HG02623 (cell line): ENCODE results near the gene TNS1.

Source experiments
- ATAC-seq: cut with Tn5 transposase; IDR thresholded peaks from one replicate; pipeline ENCODE4 v1.9.1; 2021; ENCODE audit warnings: moderate library complexity; ENCODE audit not compliant: unreplicated experiment

Gene TNS1

GRCh38 chr2:217803653-217803960, 199.2 kb downstream of the TNS1 start:
- ATAC-seq = no peak

DNA sequence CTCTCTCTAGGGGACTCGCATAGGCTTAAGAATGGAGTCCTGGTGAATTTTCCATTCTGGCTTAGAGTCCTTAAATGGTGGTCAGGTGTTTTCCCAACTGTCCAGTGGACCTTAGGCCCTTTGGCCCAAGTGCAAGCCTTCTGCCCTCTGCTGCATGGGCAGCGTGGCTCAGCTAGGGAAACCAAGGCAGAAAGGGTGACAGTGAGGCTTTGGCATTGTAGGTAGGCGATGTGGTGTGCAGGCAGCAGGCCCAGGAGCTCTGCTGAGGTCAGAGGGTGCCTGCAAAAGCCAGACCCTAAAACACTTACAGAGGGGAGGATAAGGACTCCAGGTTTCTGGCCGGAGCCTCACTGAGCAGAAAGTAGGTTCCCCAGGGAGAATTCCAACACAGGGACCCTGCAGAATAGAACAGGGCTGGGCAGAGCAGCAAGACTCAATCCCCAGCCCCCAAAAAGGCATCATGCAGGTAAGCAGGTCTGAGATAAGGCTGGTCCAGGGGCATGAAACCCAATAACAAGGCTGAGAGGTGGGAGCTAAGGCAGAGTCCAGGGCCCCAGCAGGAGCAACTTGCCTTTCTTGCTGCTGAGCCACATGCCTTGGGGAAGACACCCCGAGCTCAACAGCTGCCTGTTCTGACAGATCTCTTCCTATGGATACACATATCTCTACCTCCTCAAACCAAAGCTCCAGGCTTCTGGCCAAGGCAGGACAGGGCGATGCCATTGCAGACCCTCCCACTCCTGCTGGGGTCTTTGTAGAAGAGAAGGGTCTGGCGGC, 199.7 kb downstream of the TNS1 start:
- no peak for ATAC-seq

- no peak for ATAC-seq
Observed at GRCh38 chr2:217802266-217802665, 200.5 kb downstream of the TNS1 start.

DNA sequence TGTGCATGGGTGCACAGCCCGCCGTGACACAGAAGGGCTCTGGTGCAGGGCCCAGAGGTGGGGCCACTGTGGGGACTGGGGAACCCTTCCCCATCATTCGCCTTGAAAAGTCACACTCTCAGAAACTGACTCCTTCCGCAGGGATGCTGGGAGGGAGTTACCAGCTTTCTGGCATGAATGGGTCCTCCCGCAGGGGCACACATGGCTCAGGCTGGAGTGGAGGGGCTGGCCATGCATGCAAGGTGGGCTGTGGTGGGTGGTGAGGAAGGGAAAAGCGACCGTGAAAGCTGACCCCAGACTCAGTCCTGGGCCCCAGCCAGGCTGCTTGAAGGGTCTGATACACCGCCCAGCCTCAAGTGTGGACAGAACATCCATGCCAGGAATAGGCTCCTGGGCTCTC, 201.1 kb downstream of the TNS1 start:
- ATAC-seq = no peak

- ATAC-seq = no peak
Observed at GRCh38 chr2:217801115-217801531, 201.7 kb downstream of the TNS1 start.

GRCh38 chr2:217800433-217801114, 202.2 kb downstream of the TNS1 start:
- ATAC-seq = no peak

GRCh38 chr2:217799563-217800432, 203.0 kb downstream of the TNS1 start:
- ATAC-seq = no peak

DNA sequence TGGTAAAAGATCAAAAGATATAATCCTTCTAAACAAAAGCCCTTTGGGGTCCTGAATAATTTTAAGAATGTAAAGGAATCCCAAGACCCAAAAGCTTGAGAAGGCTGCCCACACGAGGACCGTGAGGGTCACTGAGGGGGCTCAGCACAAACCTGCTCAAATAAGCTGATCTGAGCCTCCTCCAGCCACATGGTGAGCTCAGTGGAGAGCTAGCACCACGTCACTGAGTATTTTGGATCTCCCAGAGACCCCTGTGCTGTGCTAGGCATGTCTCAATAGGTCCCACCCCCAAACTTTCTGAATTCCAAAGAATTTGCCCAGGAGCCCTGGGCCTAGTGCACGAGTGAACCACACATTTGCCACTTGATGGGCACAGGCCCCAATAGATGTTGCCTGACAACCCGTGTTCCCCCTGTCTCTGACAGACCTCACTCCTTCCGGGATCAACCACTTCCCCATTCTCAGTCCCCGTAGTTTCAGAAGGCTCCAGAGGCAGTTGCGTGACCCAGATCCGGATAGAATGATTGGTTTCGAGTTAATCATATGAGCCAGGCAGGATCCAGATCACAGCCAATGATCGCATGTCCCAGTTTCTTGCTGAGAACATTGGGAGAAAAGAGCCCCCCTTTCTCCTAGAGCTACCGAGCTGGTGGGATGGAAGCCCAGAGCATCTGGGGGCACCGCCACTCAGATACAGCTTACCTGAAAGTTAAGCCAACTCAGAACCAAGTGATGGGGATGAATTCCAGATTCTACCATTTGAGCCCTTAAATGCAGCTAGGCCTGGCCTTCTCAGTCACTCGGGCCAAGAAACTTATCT, 203.8 kb downstream of the TNS1 start:
- ATAC-seq = peak; percentile 63

DNA sequence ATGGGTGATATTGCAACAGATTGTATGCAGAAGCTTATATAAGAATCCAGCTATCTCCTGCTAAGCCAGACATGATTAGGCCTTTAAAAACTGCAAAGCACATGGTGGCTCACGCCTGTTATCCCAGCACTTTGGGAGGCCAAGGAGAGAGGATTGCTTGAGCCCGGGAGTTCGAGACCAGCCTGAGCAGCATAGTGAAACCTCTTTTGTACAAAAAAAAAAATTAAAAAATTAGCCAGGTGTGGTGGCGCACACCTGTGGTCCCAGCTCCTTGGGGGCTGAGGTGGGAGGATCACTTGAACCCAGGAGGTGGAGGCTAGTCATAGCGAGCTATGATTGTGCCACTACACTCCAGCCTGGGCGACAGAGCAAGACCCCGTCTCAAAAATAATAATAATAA, 204.6 kb downstream of the TNS1 start:
- ATAC-seq = no peak

GRCh38 chr2:217797661-217798069, 205.1 kb downstream of the TNS1 start:
- no peak for ATAC-seq

DNA sequence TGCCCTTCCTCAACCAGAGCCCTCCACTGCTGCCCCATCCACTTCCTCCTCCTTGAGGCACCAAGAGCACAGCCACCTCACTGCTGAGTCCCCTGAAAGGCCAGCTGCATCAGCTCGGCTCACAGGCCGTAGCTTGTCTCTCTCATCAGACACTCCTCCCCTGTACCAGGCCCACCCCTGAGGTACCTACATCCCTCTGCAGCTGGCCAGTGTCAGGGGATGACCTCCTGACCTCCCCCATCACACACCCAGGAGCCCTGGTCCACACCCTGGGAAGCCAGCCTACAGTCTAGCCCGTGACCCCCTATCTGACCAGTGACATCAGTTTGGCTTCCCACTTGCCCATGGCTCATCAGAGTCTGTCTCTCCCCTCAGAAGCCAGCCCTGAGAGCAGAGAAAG, 205.6 kb downstream of the TNS1 start:
- no peak for ATAC-seq

DNA sequence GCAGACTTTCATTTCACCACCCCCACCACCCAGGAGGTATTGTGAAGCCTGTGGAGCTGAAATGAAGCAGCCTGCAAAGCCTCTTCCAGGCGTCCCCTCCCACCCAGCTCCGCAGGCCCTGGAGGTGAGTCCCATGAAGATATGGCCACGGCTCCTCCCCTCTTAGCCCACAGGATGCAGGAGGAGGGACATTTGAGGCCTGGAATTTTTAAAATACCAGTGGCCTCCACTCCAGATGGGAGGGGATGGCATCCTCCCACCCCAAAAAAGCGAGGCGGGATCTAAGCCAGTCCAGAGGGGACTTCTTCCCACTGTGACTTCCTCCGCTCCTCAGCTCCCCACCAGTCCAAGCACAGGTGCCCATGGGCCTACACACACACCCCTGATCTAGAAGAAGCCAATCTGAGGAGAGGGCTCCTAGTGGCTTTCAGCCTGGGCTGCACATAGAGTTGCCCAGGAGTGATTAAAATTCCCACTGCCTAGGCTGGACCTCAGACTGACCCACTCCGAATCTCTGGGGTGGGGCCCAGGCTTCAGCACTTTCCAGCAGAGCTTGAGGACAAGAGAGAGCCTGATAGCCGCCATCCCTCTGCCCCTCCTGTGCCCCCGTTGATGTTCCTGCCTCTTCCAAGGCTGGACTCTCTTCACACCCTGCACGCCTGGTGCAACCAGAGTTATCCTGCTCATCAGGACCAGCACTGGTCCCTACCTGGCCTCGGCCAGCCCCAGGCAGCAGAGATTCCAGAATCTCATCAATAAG, 206.9 kb downstream of the TNS1 start:
- ATAC-seq = no peak

DNA sequence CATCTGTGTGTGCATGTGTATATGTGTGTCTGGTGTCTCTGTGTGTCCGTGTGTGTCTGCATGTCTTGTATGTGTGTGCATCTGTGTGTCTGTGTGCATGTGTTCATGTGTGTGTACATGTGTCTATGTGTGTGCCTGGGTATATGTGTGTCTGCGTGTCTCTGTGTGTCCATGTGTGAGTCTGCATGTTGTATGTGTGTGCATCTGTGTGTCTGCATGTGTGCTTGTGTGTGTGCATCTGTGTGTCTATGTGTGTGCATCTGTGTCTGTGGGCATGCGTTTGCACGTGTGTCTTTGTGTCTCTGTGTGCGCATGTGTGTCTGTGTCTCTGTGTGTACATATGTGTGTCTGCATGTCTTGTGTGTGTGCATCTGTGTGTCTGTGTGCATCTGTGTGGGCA, 207.7 kb downstream of the TNS1 start:
- ATAC-seq = no peak

- ATAC-seq = no peak
Observed at GRCh38 chr2:217794133-217794986, 208.4 kb downstream of the TNS1 start.

DNA sequence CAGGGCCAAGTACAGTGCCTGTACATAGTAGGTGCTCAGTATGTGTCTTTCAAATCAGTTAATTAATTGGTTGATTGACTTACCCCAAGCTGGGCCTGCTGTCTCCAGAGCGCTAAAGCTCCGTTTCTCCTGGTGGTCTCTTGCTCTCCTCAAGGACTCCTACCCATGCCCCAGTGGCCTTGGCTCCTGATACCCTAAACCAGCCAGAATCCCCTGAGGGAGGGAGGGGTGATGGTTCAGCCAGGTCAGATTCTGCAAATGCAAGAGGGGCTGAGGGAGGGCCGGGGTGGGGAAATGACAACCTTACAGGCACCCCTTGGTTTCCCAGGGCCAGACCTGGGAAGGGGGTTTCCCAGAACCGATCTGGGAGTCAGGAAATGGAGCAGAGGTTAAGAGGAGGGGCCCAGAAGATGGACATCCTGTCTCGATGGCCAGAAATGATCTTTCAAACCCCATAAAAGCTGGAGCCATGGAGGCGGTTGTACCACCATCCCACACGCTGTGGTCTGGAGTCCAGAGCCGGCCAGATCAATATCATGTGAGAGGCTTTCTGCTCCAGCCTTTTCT, 209.1 kb downstream of the TNS1 start:
- ATAC-seq = no peak

- no peak for ATAC-seq
Observed at GRCh38 chr2:217792626-217793527, 209.9 kb downstream of the TNS1 start.

DNA sequence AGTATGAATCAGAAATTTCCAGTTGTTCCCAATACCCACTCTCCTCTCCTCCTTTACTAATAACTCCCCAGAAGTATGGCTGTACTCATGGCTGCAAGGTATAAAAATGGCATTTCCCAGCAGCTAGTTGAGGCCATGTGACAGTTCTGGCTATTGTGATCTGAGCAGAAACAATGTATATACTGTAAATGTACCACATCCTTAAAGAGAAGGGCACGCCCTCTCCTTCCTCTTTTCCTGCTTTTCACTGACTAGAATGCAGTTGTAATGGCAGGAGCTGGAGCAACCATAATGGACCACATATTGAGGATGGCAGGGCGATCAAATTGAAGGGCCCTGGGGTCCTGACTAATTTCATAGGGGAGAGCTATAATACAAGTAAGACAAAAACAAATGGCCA, 211.2 kb downstream of the TNS1 start:
- no peak for ATAC-seq
